Fibroblast of mammary gland (primary cell): ENCODE measurements around the gene ZNF629.

Experiments
- DNase-seq: peaks from one replicate; pipeline ENCODE4 v3.0.0-alpha.2; 2010; ENCODE audit warnings: low read depth
- H3K4me3 ChIP-seq: 2 replicates; pipeline ENCODE4 v1.5.1; 2011; ENCODE audit warnings: low read depth, mild to moderate bottlenecking, low read length, moderate library complexity; ENCODE audit not compliant: control insufficient read depth
- CTCF ChIP-seq: conservative IDR thresholded peaks from 2 replicates; pipeline ENCODE4 v1.5.1; 2011; ENCODE audit warnings: low read depth, low read length, inconsistent platforms; ENCODE audit not compliant: control insufficient read depth, insufficient read depth

The ZNF629 gene

GRCh38 chr16:30728899-30729672 is 57.9 kb downstream of the ZNF629 start:
- DNase-seq, result no peak
- no peak overlapping the region for H3K4me3 ChIP-seq
- no peak for TF ChIP-seq CTCF
